Sciatic nerve (tissue), 2 donors: Measurements from ENCODE around the gene KIF6. TPM values are rescaled to one million over a fixed set of nuclear protein-coding genes. Genes with fewer than 3 reads are reported as not detected.

Experiments used
- ATAC-seq: fragments of 200-7000 bp; cut with Tn5 transposase; one replicate; pipeline ENCODE4 v1.9.1; 2020; ENCODE audit warnings: mild to moderate bottlenecking, moderate library complexity
- DNase-seq: peaks from one replicate; pipeline ENCODE4 v3.0.0-alpha.2; 2020; ENCODE audit warnings: low spot score
- intact Hi-C: fragments of 100-400 bp; cut with DNase I; formaldehyde crosslinking; loops from one replicate; pipeline ENCODE4 v1.14.2; 2022
- total RNA-seq: library from RNA; stranded (reverse); fragmentation: NEBNext Ultra II Directional; extraction: Animal tissue kit (Norgen Biotek cat#: 25700); gene quantifications from one replicate; pipeline ENCODE4 v1.2.1, GENCODE V29; 2021
- donor health status: DM: no; HTN: no; CAD: no.
- donor health status: DM: no; HTN: no; CAD: no.

The KIF6 gene
- total RNA-seq, 1 donor from 2014 or later: 0.53 TPM

DNA sequence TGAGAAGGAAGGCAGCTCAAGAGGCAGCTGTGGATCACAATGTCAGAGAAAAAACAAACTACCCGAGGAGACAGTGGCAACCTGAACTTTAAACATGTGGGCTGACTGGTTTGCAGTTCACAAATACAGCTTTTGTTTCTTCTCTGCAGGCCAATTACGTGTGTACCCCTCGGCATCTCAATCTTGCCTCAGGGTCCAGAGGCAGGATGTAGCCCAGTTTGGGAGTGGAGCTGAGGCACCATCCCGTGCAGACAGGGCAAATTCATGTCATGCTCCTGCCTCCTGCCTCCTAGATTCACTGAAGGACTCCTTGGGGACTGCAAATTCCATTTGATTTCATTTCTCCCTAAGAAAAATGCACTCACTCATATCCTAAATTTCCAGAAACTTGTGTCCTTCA, 308.5 kb downstream of the KIF6 start:
- intact Hi-C loops: no loop called here
- DNase-seq (no peak), ATAC-seq (peak; percentile 93)

DNA sequence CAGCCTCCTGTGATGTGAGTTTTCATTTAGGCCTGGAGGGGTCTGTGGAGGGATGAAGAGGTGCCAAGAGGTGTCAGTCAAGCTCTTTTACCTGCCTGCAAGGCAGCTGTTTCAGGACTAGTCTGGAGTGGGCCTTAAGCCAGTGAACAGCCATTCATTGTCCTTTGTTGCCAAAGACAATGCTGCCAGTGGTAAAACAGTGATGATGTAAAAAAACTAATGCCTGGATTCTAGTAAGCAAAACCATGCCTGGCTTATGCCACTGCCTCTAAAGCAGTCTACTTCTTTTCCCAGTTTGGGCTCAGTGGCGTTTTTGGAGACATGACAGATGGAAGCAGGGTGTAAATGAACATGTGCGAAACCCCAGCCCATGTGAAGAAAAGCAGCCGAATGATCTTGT, 309.2 kb downstream of the KIF6 start:
- ATAC-seq: no peak
- intact Hi-C loops: no loop called here
- DNase-seq: no peak

DNA sequence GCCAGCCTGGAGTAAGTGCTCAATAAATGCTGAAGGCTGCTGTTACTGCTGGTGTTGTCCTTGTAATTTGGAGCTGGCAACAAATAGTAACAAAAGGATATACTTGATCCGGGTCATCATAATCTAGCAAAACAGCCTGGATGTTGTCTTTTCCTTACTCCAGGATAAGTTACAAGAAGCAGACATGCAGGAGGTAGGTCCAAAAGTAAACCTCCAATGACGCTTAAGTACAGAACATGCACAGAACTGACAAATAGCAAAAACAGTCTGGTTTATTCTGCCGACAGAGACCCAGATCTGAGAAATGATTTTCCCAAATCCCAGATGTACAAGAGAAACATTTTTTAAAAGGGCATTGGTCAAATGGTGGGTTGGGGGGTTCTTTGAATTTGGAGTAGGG, 309.7 kb downstream of the KIF6 start:
- intact Hi-C loops: no loop called here
- ATAC-seq: no peak
- DNase-seq: no peak

DNA sequence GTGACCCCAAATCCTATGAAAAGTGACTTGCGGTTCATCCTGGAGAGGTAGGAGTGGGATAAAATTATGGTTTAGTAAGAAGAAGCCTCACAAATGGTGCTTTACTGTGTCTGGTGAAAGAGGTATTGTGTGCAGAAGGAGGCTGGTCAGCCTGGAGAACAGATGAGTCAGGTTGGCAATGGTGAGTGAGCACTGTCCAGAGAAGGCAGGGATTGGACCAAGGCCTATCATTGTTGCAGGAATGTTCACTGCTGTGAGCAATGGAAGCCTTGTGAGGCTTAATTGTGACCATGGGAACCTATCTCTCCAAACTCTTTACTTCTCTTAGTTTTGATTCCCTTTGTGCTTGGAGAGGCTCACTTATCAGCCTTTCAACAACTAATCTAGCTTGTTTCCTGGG, 313.7 kb downstream of the KIF6 start:
- DNase-seq (no peak), ATAC-seq (no peak)
- intact Hi-C loops: no loop called here

DNA sequence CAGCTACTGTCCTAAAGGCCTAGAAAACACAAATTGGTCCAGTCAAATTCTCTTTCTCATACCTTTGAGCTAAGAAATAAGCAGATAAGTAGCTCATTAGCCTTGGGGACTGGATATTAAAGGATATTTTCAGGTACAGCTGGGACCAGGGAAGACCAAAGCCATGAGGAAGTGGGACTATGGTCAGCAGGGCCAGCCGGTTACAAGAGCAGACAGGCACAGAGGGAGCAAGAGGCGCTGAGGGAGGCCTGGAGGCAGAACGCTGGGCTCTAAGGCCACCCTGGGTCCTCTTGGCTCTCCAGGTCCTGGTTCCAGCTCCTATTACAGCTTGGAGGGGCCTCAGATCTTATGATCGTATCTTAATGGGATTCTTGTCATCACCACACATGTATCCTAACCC, 314.2 kb downstream of the KIF6 start:
- ATAC-seq (no peak), DNase-seq (no peak)
- intact Hi-C loops: no loop called here

DNA sequence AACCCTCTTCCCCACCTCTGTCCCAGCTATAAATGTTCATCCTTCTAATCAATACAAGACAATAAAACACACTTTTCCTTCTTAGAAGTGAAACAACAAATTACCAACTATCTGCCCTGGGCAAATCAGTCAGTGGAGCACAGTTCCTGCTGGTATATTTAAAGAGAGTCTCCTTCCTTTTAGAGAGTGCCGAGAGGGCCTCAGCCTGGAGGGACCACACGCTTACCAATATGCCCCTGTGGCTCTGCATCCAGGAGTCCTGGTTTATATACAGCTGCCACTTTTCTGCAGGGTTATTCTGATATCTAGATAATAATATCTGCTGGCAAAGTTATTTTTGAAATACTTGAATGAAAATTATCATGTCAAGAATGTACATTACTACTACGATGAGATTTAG, 315.3 kb downstream of the KIF6 start:
- ATAC-seq (no peak), DNase-seq (no peak)
- intact Hi-C loops: no loop called here

DNA sequence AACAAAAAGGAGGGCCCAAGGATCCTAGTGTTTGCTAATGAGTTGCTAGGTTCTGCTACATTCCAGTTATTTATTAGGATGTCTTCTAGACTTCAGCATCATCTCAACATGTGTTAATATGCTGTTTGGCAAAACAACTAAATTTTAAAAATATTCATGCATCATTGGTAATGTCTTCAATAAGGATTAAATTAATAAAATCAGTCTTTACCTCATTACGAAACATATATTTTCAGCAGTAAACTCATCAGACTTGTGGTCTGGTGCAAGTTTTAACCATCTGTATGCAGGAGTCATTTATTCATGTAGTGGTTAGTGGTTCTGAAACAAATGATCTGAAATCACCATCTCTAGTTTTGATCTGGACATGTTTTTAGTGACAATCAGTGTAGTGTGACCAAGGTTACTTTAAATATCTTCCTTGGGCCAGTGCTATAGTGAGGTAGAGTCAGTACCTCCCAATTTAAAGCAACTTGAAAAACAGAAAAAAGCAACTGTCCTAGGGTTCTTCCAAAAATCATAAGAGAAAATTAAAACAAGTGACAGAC, 317.7 kb downstream of the KIF6 start:
- intact Hi-C loops: no loop called here
- DNase-seq (no peak), ATAC-seq (no peak)

DNA sequence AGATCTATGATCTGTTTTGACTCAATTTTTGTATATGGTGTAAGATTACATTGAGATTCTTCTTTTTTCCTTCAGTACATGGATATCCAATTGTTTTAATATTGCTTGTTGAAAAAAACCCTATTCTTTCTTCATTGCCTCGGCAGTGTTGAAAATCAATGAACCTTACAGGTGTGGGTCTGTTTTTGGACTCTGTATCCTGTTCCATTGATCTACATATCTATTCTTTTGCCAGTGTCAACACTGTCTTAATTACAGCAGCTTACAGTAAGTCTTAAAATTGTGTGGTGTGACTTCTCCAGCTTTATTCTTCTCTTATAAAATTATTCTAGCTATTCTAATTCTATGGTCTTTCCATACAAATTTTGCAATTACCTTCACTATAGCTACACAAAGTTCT, 320.9 kb downstream of the KIF6 start:
- DNase-seq (no peak), ATAC-seq (no peak)
- intact Hi-C loops: no loop called here

DNA sequence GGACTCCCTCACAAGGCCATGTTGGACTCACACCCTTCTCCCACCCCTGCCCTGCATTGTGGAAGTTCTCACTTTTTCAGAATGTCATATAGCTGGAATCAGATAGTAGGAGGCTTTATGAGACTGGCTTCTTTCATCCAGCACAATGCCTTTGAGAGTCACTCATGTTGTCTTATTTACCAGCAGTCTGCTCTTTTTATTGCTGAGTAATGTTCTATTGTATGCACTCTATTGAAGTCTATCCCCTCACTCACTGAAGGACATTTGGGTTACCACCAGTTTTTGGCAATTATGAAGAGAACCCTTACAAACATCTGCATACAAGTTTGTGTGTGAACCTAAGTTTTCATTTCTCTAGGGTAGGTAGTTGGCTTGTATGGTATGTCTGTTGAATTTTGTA, 321.9 kb downstream of the KIF6 start:
- intact Hi-C loops: no loop called here
- DNase-seq: no peak
- no peak for ATAC-seq

DNA sequence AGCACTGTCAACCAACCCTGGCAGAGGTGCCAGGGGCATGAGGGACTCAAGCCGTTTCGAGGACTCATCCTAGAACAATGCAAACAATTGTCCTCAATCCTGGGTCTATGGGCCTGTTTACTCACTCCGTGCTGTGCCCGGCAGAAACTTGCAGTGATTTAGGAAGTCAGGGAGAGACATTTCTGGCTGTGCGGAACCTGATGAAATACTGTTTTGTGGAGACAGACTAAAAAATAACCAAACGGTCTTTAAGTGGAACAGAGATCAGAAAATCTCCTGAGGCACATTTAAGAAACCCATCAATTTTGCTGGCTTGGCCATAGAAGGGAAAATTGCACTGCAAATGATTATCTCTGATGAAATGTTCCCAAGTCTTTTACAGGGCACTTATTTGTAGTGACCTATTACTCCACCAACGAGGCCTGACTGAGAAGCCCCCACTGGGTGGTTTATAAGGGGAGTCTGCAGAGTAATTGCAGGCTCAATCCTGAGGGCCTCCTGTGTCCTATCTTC, 322.9 kb downstream of the KIF6 start:
- ATAC-seq: peak; percentile 95
- intact Hi-C loops: no loop called here
- DNase-seq: no peak

DNA sequence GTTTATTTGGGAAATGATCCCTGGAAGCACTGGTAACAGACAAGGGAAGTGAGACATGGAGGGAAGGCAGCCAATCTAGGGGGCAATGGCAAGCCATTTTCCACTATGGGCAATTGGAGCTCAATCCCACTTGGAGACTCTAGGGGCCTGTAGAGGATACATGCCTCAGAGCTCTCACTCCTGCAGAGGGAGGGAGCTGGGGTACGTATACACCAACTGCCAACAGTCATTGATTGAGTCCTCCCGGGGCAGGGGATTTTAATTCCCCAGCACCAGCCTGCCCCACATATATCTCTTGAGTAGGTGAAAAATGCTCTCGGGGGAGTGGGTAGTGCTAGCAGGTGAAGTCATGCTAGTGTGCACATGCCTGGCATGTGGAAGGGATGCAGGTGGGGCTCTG, 323.8 kb downstream of the KIF6 start:
- intact Hi-C loops: no loop called here
- DNase-seq (no peak), ATAC-seq (no peak)

DNA sequence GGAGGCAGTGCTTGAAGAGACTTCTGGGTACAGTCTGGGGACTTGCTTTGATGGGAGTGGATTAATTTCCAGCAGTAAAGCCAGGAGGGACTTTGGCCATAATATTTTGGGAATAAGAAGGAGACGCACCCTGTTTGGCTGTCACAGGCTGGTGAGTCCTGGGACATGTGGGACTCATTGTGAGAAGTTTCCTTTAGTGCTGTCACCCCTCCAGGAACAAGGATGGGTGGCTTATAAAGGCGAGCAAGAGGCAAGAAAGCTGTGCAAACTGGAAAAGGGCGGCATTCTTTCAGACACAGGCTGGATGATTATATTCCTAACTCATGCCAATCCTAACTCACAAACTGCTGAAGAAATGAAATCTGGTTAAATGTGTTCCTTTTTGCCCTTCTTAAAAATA, 325.2 kb downstream of the KIF6 start:
- ATAC-seq (no peak), DNase-seq (no peak)
- intact Hi-C loops: no loop called here

DNA sequence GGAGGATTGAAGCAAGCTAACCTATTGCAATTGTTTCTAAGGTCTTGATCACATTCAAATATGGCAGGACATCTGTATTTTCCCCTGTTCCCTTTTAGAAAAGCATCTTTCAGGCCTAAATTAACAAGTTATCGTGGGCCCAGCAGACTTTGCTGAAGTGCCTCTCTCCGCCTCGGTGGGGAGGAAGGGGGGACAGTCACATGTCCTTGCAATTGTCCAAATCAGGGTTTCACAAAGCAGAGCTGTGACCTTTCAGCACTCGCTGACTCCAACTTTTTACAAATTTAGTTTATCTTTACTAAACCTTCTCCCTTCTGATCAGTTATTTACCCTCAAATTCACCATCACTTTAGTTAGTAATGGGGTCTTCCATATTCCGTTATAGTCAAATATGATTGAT, 328.4 kb downstream of the KIF6 start:
- intact Hi-C loops: no loop called here
- no peak for ATAC-seq
- no peak for DNase-seq

DNA sequence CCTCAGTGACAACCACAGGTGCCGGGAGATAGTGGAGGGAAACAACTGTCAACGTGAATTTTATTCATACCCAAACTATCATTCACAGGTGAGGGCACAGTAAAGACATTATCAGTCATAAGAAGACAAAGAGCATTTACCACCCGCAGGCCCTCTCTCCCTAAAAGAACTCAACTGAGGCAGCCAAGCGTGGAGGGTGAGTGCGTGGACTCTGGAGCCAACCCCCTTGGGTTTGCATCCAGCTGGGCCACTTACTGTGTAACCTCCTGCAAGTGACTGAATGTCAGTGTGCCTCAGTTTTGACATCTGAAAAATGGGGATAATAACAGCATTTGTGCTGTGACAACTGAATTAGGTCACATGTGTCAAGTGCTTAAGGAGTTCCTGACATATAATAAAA, 332.1 kb downstream of the KIF6 start:
- DNase-seq (no peak), ATAC-seq (no peak)
- intact Hi-C loops: no loop called here

DNA sequence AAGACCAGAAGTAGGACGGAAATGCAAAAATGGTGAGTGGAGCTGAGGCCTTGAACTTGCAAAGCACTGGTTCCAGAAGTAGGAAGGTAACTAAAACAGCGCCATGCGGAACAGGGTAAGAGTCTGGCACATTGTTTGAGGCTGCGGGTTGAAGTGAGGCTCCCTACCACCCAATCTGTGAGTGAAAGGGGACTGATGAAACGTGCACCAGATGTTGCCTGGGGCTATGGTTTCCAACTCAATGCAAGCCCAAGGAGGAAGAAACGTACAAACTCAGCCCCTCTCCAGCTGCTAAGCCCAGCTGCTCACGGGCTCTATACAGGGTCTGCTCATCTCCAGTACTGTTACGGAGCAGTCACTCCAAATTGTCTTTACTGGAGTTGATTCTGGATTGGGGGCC, 334.0 kb downstream of the KIF6 start:
- intact Hi-C loops: no loop called here
- ATAC-seq (no peak), DNase-seq (no peak)

DNA sequence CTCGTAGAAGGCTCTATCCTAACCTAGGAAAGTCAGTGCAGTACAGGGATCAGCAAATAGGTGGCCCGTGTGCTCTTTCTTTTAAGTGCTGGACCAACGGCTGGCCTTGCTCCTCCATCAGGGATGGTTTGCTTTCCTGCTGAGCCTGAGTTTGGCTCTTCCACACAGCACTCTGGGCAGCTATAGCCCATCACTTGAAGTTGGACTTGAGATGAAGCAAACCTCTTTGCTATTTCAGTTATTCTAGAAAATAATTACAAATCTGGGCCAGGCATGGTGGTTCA, 335.8 kb downstream of the KIF6 start:
- intact Hi-C loops: no loop called here
- peak; percentile 65 for ATAC-seq
- DNase-seq: no peak

DNA sequence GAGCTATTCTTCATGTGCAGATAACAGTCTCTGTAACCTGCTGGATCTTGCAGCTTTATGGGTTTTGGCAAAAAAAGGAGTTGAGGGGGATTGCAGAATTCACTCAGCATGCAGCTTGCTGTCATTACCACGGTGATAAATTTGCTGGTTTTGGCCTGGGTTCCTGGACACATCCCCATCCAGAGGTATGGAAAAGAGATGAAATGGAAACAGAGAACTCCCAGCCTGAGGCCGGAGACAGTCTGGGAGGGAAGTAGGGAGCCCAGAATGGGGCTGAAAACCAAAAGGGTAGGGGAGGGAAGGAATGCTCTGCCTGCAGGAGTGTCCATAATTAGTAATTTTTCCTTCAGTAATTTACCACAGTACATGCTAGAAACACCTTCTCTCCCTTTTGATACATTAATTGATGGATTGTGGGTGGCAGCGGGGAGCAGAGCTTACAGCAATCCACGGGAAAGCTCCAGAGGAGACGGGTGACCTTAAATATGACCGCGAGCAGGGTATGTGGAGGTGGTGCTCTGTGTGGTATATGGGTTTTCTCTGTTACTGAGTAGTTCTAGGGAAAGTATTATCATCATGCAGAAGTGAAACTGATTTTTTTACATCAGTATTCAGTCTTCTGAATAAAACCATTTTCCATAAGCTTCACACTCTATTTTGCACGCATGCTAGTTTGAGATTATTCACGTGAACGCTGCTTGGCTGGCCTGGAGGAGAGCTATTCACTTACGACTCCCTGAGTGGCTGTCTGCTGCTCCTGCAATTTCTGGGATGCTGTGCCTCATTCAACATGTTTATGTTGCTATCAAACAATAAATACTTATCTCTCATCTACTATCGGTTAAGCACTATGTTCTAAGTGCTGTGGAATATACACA, 336.4 kb downstream of the KIF6 start:
- no peak for DNase-seq
- no peak for ATAC-seq
- intact Hi-C loops: no loop called here

DNA sequence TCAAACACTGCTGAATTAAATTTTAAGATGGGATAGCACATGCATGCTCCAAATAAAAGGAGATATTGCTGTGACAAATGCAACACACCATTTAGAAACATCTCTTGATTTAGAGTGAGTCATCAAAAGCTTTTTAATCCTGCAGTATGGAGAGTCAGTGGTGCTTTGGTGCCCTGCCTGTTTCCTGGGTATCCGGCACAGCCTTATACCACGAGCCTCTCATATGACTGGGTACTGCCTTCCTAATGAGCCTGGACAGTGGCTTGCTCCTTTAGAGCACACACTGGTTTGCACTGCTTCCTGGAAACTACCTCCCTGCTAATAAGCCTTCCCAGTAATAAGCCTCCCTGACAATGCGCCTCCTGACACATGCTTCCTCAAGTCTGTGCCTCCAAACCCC, 337.4 kb downstream of the KIF6 start:
- ATAC-seq (no peak), DNase-seq (no peak)
- intact Hi-C loops: no loop called here

DNA sequence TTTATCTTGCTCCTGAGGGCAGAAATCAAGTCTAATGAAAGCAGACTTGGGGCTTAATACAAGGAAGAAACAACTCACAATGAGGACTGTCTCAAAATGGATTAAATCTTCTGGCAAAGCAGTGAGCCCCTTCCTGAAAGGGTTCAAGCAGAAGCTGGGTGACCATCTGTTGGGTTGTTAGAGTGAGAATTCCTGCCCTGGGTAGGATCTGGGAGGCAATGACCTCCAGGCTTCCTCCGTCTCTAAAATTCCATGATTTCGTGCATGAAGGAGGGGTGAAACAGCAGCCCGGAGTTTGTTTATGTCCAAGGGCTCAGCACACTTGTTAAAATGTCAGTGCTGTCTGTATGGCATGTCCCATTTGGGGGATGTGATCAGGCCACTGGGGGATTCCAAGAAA, 338.7 kb downstream of the KIF6 start:
- intact Hi-C loops: no loop called here
- no peak for DNase-seq
- ATAC-seq: no peak

DNA sequence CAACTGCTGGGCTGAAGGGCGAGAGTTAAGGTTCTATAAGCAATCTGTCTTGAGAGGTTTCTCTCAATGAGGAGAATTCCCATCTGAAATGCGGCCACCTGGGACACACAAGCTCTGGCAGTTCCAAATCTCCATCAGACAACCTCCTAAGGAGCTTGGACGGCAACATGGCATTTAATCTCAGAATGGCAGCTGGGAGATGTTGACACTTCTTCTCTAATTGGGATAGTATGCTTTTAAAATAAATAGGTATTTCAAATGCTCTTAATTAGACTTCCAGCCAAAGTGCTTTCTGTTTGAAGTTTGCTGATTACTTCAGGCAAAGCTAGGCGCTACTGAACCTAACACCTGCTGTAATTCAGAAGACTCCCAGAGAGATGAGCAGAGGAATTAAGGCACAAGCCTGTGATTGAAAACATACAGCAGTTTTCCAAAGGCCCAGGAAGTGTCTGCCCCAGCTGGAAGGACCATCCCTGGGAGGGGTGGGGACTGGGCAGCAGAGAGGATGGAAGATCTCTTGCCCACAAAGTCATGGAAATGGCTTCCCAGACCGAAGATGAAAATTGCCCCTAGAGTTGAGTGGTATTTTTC, 343.6 kb downstream of the KIF6 start:
- no peak for ATAC-seq

More for the DNA sequence above, 343.6 kb downstream of the KIF6 start:
- no peak for DNase-seq
- intact Hi-C loops: no loop called here
